Breast epithelium (tissue), 3 donors: ENCODE measurements around the gene BTBD8.

Source experiments
- POLR2A ChIP-seq: fragments of 450-650 bp; IDR thresholded peaks from one replicate; pipeline ENCODE4 v1.6.1; 2016; ENCODE audit warnings: antibody characterized with exemption, mild to moderate bottlenecking, moderate library complexity
- POLR2AphosphoS5 ChIP-seq, 3 donors: sonication (generic); formaldehyde crosslinking; IDR thresholded peaks; one replicate each; pipeline ENCODE4 v1.6.1; 2017; ENCODE audit warnings: antibody characterized with exemption in 3 of 3
- TF ChIP-seq, protein P1 (sequence below), 3 donors: fragments of 450-650 bp; IDR thresholded peaks; one replicate each; pipeline ENCODE4 v1.5.1; 2016 to 2017; ENCODE audit warnings: antibody characterized with exemption in 3 of 3, mild to moderate bottlenecking in 3 of 3, moderate library complexity in 3 of 3

DNA sequence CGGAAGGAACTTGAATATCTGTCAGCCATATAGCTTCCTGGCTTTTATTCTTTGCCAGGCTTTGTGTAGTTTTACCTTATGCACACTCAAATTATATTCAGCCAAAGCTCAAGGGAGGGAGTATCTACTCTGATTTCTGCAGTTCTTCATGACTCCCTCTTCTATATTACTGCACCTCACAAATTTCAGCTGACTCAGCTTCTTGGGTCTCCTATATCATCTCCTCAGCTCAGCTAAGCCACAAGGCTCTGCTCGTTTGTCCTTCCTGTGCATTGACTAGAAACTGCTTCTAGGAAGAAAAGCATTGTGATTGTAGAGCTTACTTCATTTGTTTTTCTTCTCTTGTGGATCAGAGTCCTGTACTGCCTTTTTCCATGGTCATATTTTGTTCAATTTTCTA is 37.4 kb downstream of the BTBD8 start:
- TF ChIP-seq POLR2A, result no peak
- TF ChIP-seq, protein P1, sequence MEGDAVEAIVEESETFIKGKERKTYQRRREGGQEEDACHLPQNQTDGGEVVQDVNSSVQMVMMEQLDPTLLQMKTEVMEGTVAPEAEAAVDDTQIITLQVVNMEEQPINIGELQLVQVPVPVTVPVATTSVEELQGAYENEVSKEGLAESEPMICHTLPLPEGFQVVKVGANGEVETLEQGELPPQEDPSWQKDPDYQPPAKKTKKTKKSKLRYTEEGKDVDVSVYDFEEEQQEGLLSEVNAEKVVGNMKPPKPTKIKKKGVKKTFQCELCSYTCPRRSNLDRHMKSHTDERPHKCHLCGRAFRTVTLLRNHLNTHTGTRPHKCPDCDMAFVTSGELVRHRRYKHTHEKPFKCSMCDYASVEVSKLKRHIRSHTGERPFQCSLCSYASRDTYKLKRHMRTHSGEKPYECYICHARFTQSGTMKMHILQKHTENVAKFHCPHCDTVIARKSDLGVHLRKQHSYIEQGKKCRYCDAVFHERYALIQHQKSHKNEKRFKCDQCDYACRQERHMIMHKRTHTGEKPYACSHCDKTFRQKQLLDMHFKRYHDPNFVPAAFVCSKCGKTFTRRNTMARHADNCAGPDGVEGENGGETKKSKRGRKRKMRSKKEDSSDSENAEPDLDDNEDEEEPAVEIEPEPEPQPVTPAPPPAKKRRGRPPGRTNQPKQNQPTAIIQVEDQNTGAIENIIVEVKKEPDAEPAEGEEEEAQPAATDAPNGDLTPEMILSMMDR (IDR thresholded peaks at IDR 0.05), result no peak
- TF ChIP-seq POLR2AphosphoS5 (IDR thresholded peaks at IDR 0.05), result no peak
